Gastrocnemius medialis (tissue), 4 donors: ENCODE measurements around the gene PRXL2C.
A peak's percentile ranks its signal among the peaks of the same experiment; 100 is the strongest.

Experiments used
- CTCF ChIP-seq, 5 experiments: fragments of 450-650 bp in 3 of 5; fragments of 200-600 bp in 2 of 5; sonication (generic) in 2 of 5; IDR thresholded peaks in 4 of 5; conservative IDR thresholded peaks in 1 of 5; 1 replicate in 4 of 5; 2 replicates in 1 of 5; pipeline ENCODE4 v1.5.1; 2016 to 2019; ENCODE audit warnings: antibody characterized with exemption in 5 of 5, mild to moderate bottlenecking in 3 of 5, moderate library complexity in 3 of 5
- POLR2A ChIP-seq, 2 donors: fragments of 450-650 bp; IDR thresholded peaks; one replicate each; pipeline ENCODE4 v1.6.1; 2017; ENCODE audit warnings: antibody characterized with exemption in 2 of 2, mild to moderate bottlenecking in 2 of 2, moderate library complexity in 2 of 2

- TF ChIP-seq CTCF (IDR thresholded peaks at IDR 0.05 in 4 of 5, conservative IDR thresholded peaks at IDR 0.05 in 1 of 5) (no peak), POLR2A (IDR thresholded peaks at IDR 0.05) (peak; percentile 42 to 44)
Observed at GRCh38 chr9:96618209-96619123, 36.7 kb downstream of the PRXL2C start.
